HG03060 (cell line): ENCODE measurements around the gene NARS2.

Source experiments
- ATAC-seq: cut with Tn5 transposase; IDR thresholded peaks from one replicate; pipeline ENCODE4 v1.9.1; 2021; ENCODE audit warnings: low read depth, moderate number of reproducible peaks; ENCODE audit not compliant: unreplicated experiment

Gene NARS2

DNA sequence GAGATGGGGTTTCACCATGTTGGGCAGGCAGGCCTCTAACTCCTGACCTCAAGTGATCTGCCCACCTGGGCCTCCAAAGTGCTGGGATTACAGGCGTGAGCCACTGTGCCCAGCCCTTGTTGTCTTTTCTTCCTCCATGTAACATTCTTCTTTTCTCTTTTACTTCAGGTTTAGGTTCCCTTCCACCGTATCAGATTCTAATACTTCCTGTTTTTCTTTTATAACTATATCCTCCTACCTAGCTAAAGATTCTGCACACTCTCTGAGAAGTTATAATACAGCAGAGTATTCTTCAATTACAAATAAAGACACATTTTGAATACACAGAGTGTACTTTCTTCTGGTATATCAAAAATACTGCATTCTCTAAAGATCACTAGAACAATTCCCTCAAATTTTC, 123.8 kb downstream of the NARS2 start:
- ATAC-seq: no peak

DNA sequence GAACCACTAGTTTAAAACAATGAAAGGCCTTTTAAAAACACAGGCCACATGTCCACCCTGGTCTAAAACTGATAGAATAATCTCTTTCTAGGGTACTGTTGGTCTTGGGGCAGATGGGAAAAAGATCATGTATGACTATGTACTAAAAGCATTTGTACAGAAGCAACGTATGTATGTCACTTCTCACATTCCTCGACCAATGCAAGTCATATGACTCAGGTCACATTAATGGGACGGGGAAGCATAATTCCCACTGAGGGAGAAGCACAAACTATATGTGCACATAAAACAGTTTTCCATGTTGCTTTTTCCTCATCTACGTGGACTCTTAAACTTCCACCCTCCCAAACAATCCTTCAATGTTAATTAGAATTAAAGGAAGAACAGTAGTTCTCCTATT, 124.8 kb downstream of the NARS2 start:
- no peak for ATAC-seq

GRCh38 chr11:78446210-78446609, 128.5 kb downstream of the NARS2 start:
- ATAC-seq: no peak

- no peak for ATAC-seq
These were observed 129.9 kb downstream of the NARS2 start for GRCh38 chr11:78444726-78445125.

- no peak for ATAC-seq
These were observed 132.7 kb downstream of the NARS2 start for GRCh38 chr11:78441956-78442355.

DNA sequence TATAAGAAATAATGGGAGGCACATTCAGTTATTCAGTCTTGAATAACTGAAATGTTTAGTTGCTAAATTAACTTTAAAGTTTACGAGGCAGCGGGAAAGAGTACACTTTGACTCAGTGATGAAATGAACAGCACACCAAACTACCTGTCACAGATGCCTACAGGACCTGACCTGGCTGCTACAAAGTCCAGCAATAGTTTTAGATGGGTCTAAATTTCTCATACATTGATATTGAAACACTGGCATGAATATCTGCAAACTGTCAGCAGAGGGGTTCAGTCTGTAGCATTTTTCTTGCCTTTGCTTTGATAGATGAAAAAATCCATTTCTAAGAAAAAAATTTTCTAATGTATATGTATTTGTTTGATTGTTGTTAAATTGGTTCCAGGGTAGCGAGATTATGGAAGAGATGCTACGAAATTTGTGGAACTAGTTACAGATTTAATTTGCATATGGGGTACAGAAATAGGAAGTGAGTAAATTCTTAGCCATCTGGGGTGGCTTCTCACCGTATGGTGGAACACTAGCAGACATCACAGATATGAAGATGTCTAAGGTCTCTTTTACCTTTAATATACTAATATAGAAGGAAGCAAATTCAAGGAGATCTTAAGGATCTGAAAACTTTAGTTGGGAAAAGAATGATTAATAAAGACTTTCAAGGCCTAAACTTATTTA, 136.2 kb downstream of the NARS2 start:
- no peak for ATAC-seq

DNA sequence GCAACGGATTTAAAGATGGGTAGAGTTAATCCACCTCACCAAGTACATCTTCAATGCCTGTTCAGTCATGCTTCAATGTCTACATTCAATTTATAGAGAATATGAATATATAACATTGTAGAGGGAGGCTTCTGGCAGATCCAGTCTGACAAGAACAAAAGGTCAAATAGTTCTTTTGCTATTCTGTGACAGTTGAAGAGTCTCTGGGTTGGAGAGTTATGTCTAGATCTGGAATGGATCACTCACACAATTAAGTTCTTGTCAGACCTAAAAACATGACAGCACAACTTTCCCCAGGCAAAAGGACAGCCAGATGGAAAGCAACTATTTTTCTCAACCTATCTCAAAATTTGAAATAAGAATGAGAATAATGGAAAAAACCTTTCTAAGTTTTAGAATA, 141.7 kb downstream of the NARS2 start:
- ATAC-seq: no peak

GRCh38 chr11:78432058-78432515, 142.6 kb downstream of the NARS2 start:
- no peak for ATAC-seq

- ATAC-seq: no peak
These were observed 145.0 kb downstream of the NARS2 start for GRCh38 chr11:78429660-78430059.

GRCh38 chr11:78429209-78429608, 145.5 kb downstream of the NARS2 start:
- ATAC-seq: no peak

DNA sequence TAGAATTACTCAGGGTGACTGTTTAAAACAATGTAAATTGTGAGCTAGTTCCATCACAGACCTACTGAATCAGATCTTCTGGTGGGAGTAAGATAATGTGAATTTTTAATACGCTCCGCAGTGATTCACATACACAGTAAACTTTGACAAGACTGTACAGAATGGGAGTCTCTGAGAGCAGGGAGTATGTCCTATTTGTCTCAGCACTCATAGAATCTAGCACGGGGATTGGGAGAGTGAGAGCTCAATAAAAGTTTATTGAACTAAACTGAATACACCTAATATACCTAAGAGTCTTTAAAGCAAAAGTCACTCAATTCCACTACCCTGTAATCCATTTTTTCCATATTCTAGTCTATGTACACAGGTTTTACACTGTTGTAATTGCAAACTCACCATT, 145.9 kb downstream of the NARS2 start:
- no peak for ATAC-seq

DNA sequence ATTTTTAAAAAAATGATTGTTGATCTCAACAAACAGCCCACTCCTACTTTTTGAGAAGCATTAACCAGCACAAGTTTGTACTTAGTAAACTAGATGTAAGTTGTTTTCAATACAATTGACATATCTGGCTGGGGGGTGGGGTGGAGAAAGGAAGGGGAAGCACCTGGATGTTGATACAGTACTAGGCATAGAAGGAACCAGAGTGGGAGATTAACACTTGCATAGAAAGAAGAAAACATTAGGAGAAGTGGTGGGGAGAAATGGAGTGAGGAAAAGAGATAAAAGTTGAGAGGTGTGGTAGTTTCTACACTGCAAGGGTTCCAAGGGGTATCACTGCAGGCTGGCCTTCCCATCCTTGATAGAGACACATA, 146.4 kb downstream of the NARS2 start:
- ATAC-seq: no peak

- ATAC-seq: no peak
These were observed 146.9 kb downstream of the NARS2 start for GRCh38 chr11:78427615-78428265.

GRCh38 chr11:78426845-78427244, 147.8 kb downstream of the NARS2 start:
- ATAC-seq: no peak

DNA sequence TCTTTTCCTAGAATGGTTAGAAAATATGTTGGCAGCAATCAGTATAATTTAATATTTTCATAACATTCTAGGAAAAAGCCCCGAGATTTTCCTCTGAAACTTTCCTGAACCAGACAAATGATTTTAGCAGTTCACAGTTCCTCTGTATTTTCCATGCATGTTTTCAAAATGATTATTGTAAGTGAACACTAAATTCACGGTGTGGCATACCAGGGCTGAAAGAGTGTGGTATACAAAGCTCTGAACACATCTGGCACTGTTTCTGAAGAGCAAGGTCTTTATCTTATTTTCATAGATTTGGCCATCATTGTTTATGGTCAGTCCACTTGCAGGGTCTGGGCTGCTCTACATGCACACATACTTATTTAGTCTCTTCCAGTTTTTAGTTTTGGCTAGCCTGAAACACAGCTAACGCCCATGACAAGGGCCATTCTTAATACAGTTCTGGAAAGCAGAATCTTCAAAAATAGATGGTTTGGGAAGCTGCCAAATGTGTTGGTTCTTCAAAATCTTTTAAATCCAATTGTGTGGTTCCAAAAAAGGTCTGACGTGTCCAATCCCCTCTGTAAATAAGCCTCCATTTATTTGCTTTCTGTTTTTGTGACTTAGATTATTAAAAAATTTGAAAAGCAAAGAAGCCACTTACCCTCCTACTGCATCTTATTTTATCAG, 149.1 kb downstream of the NARS2 start:
- ATAC-seq: no peak

GRCh38 chr11:78424334-78425270, 150.1 kb downstream of the NARS2 start:
- no peak for ATAC-seq

DNA sequence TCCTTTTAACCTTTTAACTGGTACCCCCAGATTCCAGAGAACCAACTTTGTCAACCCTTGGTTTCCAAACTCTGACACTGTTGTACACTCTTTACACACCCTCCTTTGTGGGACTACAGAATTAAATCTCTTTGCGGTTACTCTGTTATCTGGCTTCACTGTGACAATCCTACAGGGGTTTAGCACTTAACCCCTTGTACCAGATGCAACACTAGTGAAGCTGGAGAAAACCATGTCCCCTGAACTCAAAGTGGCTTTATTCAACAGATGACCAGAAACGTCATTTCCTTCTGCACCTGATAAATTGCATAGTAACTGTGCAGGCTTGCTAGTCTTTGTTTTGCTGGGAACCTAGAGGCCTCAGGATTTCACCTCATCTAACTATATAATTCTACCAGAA, 151.4 kb downstream of the NARS2 start:
- no peak for ATAC-seq

DNA sequence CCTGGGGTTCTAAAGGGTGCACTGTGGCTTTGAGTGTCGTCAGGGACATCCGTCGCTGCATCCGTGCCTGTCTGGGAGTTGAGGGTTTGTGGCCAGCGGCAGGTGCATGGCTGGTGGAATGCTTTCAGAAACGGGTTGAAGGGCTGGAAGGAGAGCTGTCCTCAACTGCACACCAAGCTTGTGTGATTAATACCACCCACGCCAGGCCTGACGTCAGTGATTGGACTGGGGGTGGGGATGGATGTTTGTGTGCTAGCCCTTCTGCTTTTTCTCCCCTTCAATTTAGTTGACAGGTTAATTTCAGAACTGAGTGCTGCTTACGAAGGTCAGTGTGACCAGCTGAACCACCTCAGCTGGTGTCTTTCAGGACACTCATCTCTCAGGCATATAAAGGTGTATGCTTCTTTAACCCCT, 153.9 kb downstream of the NARS2 start:
- ATAC-seq: no peak

DNA sequence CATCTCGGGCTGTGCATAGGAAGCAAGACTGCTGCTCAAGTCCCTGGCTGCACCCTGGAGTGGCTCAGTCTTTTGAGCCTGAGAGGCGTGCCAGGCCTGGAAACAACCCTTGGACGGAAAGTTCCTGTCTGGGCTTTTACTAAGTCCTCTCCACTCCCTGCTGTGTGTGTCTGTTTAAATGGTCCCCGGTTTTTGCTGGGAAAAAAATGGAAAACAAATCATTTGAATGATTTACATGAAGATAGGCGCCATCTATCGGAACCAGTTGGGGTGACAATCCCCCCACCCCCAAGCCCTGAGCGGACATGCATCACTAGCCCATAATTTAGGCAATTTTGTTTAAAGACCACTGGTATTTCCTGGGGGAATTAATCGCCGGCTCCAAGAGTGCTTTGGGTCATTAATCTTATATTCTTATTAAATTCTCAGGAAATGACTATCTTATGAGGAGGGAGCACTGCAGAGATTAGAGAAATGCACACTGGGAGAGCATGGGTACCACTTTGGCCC, 154.4 kb downstream of the NARS2 start:
- no peak for ATAC-seq

- no peak for ATAC-seq
These were observed 155.3 kb downstream of the NARS2 start for GRCh38 chr11:78419327-78419726.
